Activated naive CD8-positive, alpha-beta T cell (primary cell): ENCODE results near the gene CCDC40.

ENCODE experiments used
- H3K27ac Mint-ChIP-seq: one replicate; pipeline ENCODE4 v1.8.0; 2021; ENCODE audit warnings: mixed read lengths
- H3K27me3 Mint-ChIP-seq: one replicate; pipeline ENCODE4 v1.8.0; 2021; ENCODE audit warnings: mixed read lengths
- H3K36me3 Mint-ChIP-seq: one replicate; pipeline ENCODE4 v1.8.0; 2021; ENCODE audit warnings: mixed read lengths
- H3K4me1 Mint-ChIP-seq: one replicate; pipeline ENCODE4 v1.8.0; 2021; ENCODE audit warnings: low read depth, mixed read lengths
- H3K4me3 Mint-ChIP-seq: one replicate; pipeline ENCODE4 v1.8.0; 2021; ENCODE audit warnings: mild to moderate bottlenecking, mixed read lengths
- H3K9me3 Mint-ChIP-seq: one replicate; pipeline ENCODE4 v1.8.0; 2021; ENCODE audit warnings: low read depth, mixed read lengths

CCDC40 gene

DNA sequence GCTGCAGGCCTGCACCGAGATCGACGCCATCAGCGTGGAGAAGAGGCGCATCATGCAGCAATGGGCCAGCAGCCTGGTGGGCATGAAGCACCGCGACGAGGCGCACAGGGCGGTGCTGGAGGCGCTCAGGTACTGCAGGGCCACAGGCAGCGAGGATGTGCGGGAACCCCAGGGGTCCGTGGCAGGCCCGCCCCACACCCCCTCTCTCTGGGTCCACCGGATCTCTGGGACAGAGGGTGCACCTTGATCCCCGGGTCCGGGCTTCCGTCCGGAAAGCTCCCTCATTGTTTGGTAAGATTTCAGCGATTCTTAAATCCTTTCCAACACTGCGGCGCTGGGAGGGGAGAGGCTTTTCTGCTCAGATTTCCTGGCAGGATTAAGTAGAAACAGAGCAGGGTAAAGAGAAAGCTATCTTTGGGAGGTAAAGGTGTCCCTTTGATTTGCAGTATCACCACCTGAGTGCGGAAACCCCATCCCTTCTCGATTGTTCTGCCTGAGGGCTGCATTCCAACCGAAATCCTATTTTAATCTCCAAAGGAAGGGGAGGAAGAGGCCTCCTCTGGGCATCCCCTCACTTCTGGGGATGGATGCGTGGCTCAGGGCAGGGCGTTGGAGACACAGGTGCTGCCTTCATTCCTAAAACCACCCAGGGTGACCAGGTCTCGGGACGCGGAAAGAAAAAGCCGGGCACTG, 29.2 kb downstream of the CCDC40 start:
- no peaks in the 10 kb centered on the region for H3K27me3 Mint-ChIP-seq
- no peaks in the 10 kb centered on the region for H3K4me1 Mint-ChIP-seq
- no peaks in the 10 kb centered on the region for H3K36me3 Mint-ChIP-seq
- no peak overlapping the region for H3K4me3 Mint-ChIP-seq
- H3K27ac Mint-ChIP-seq, result no peak overlapping the region
- no peaks in the 10 kb centered on the region for H3K9me3 Mint-ChIP-seq

DNA sequence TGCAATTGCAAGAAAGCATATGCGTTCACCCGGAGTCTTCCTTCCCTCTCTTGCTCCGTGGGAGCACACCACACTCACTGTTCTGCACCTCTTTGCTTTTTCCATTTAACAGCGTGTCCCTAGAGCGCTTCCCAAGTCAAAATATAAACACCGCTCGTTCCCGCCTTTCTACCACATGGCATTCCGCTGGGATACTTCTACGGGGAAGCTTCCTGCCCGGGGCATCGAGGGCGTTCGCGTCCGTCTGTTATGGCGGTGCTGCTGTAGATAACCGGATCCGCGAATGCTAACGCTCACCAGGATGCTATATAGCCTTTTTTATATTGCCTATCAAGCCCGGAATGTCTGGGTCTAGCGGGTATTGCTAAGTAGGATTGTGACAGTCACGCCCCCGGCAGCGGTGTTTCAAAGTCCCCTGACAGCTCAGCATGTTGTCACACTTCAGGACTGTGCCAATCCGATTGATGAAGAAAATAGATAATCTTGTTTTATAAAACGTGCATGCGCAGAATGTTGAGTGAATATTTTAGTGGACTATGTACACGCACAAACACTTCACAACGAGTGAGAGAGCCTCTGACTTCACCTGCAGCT, 31.0 kb downstream of the CCDC40 start:
- no peaks in the 10 kb centered on the region for H3K36me3 Mint-ChIP-seq
- H3K27ac Mint-ChIP-seq, result no peak overlapping the region
- no peak overlapping the region for H3K4me3 Mint-ChIP-seq
- H3K4me1 Mint-ChIP-seq, result peaks cover 6% of the 10 kb centered on the region
- H3K27me3 Mint-ChIP-seq, result no peaks in the 10 kb centered on the region
- no peaks in the 10 kb centered on the region for H3K9me3 Mint-ChIP-seq

DNA sequence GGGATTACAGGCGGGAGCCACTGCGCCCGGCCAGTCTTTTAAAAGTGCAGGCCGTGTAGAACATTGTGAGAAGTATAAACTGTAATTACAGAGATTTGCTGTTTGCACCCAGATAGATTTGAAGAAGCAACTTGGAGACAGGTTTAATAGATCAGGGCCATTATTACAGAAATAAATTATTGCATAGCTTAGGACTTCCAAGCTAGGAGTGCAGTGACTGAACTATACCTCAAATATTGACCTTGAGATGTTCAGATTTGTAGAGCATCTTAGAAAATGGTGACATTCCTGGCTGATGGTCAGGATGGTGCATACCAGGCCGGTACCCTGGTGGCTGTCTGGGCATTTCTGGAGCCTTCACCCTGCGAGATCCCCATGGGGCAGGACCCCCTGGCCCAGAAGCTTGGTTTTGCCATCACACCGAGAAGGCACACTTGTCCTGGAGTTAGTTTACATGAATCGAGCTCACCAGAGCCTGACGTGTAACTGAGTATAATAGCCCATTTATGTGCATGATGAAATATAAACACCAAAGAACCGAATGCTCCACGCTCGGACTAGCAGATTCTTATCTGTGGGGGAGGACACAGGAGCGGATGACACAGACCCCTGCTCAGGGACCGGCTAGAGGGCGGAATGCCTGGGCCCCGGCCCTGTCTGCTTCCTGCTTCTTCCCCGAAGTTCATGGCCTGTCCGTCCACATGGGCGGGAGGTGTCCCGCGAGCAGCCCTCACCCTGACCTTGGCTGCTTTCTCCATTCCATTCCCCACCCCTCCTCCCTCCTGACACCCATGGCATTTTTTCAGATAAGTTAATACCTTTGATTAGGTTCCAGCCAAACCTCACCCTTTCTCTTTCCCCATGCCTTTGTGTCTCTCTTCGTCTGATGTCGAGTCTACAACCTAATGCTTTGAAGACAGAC, 32.1 kb downstream of the CCDC40 start:
- Mint-ChIP-seq H3K27me3 (no peaks in the 10 kb centered on the region), H3K36me3 (no peaks in the 10 kb centered on the region), H3K9me3 (no peaks in the 10 kb centered on the region), H3K4me1 (peaks cover 6% of the 10 kb centered on the region), H3K4me3 (no peak overlapping the region), H3K27ac (no peak overlapping the region)

DNA sequence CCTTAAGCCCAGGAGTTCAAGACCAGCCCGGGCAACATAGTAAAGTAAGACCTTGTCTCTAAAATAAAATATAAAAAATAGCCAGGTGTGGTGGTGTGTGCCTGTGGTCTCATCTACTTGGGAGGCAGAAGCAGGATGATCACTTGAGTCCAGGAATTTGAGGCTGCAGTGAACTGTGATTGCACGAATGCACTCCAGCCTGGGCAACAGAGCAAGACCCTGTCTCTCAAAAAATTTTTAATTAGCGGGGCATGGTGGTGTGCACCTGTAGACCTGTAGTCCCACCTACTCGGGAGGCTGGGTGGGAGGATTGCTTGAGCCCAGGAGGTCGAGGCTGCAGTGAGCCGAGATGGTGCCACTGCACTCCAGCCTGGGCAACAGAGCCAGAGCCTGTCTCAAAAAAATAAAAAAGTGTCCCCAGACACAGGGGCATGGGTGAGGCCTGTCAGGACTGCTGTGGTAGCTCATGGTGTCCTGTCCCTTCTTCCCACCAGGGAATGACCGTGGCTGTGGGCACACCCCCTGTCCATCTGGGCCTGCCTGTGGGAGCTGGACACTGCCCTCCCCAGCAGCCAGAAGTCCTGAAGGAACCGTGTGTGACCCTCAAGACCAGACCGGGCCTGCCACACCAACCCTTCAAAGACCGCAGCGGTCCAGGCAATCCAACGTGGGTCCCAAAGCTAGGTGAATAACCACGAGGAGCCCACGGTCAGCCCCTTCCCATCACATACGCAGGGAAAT, 34.1 kb downstream of the CCDC40 start:
- no peaks in the 10 kb centered on the region for H3K9me3 Mint-ChIP-seq
- peaks cover 6% of the 10 kb centered on the region for H3K4me1 Mint-ChIP-seq
- H3K27me3 Mint-ChIP-seq, result no peaks in the 10 kb centered on the region
- no peak overlapping the region for H3K27ac Mint-ChIP-seq
- H3K4me3 Mint-ChIP-seq, result no peak overlapping the region
- no peaks in the 10 kb centered on the region for H3K36me3 Mint-ChIP-seq

DNA sequence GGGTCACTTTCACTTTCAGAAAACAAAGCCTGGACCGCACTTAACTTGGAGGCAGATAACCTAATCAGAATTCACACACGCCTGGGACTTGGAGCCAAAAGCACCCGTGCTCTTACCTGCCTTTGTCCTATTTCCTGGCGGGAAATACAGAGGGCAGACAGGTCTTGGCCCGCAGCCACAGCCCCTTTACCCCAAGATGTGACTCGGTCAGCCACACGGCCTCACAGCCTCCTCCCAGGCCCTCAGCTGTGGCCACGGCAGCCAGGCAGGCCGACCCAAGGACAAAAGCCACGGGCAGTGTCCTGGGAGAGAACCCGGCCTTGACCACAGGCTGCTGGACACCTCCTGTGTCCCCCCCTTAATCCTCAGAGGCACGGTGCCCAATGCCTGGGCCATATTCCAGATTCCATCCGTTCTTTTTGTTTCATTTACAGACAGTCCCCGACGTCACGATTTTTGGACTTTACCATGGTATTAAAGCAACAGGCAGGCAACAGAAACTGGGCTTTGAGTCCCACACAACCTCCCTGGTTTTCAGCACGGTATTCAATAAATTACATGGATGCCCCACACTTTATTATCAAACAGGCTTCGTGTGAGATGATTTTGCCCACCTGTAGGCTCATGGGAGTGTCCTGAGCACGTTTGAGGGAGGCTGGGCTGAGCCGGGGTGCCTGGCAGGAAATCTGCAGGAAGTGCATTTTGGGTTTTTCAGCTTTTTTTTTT, 34.8 kb downstream of the CCDC40 start:
- Mint-ChIP-seq H3K27me3 (no peaks in the 10 kb centered on the region), H3K36me3 (no peaks in the 10 kb centered on the region), H3K27ac (no peak overlapping the region), H3K4me3 (no peak overlapping the region), H3K4me1 (peaks cover 6% of the 10 kb centered on the region), H3K9me3 (no peaks in the 10 kb centered on the region)

DNA sequence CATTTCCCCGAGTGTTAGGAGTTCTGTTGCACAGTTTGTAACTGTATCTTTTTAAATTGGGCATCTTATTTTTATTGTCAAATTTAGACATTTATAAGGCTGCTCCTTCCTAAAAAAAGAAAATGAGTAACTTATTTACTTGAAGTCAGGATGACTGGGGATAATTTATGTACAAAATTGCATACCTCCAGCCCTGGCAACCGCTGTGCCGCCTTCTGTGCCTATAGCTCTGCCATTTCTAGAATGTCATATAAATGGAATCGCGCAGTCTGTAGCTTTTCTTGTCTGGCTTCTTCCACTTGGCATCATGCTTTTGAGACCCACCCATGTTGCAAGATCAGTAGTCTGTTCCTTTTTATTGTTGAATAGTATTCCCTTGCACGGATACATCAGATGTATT, 36.0 kb downstream of the CCDC40 start:
- Mint-ChIP-seq H3K4me1 (peaks cover 6% of the 10 kb centered on the region), H3K4me3 (no peak overlapping the region), H3K9me3 (no peaks in the 10 kb centered on the region), H3K27ac (no peak overlapping the region), H3K27me3 (peaks cover under 1% of the 10 kb centered on the region), H3K36me3 (no peaks in the 10 kb centered on the region)

DNA sequence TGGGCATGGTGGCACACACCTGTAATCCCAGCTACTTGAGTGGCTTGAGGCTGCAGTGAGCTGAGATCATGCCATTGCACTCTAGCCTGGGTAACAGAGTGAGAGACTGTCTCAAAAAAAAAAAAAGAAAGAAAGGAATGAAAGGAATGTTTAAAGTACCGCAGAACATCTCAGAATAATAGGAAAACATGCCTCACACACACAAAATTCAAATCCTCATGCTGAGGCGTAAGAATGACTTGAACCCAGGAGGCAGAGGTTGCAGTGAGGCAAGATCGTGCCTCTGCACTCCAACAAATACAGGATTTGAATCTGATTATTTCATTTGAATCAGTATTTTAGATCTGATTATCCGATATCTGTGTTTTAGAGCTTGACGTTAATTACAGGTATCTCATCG, 43.6 kb downstream of the CCDC40 start:
- Mint-ChIP-seq H3K4me3 (no peak overlapping the region), H3K27me3 (peaks cover 7% of the 10 kb centered on the region), H3K27ac (no peak overlapping the region), H3K9me3 (no peaks in the 10 kb centered on the region), H3K4me1 (peaks cover 3% of the 10 kb centered on the region), H3K36me3 (no peaks in the 10 kb centered on the region)

DNA sequence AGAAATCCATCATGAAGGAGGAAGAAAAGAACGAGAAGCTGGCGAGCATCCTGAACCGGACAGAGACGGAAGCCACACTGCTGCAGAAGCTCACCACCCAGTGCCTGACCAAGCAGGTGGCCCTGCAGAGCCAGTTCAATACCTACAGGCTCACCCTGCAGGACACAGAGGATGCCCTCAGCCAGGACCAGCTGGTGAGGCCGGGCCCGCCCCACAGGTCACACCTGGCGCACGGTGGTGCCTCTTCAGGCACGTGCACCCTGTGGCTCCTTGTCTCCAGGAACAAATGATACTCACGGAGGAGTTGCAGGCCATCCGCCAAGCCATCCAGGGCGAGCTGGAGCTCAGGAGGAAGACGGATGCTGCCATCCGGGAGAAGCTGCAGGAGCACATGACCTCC, 45.2 kb downstream of the CCDC40 start:
- Mint-ChIP-seq H3K36me3 (no peaks in the 10 kb centered on the region), H3K27me3 (peaks cover 7% of the 10 kb centered on the region), H3K9me3 (no peaks in the 10 kb centered on the region), H3K4me3 (no peak overlapping the region), H3K4me1 (peaks cover 3% of the 10 kb centered on the region), H3K27ac (no peak overlapping the region)

DNA sequence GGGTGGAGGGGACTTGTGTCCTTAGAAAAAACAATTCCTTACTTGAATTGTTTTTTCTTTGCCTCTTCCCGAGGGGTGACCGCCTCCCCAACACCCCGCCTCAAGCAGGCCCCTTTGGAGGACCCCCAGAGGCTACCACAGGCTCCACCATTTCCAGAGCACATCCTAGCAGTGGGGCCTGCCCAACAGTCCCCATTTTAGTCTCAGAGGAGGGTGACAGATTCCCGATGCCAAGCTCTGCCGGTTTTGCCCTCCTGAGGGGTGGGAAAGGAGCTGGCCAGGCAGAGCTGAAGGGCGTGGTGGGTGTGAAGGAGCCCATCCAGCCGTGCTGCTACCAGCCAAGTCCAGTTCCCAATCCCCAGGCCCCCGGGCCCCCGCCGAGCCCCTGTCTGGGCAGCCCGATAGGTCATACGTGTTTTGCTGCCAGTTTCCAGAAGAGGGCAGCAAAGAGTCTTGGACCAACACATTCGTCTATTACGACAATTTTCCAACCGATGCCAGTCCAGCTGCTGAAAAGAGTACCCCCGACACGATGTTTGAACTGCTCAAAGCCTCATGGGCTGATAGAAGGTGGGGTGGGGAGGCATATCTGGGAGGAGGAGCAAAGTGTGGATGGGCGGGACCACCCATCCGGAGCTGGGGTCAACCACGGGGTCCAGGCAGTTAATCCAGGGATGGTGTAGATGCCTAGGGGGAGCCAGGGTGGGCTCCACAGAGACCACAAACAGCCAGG, 46.1 kb downstream of the CCDC40 start:
- Mint-ChIP-seq H3K9me3 (no peaks in the 10 kb centered on the region), H3K27ac (no peak overlapping the region), H3K4me3 (no peak overlapping the region), H3K27me3 (peaks cover 6% of the 10 kb centered on the region), H3K4me1 (peaks cover 3% of the 10 kb centered on the region), H3K36me3 (no peaks in the 10 kb centered on the region)

DNA sequence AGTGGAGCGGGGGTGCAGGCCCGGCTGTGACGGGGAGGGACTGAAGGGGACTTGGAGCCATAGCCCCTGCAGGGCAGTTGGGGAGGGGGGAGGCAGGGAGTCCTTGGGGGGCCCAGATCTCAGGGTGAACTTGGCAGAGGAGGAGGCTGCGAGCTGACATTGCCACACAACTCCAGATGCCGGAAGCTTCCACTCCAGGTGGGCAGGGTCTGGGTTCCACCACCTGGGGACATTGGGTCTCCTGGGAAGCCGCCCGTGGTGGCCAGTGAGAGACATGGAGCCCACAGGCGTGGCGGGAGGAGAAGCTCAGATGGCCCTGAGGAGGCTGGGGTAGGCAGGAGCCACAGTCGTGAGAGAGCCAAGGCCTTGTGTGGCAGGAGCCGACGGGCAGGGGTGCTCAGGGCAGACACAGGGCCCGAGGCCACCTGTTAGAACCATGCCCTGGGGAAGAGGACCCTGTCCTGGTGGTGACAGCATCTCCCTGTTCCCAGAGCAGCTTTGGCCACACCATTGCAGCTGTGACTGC, 46.8 kb downstream of the CCDC40 start:
- H3K36me3 Mint-ChIP-seq, result no peaks in the 10 kb centered on the region
- no peak overlapping the region for H3K4me3 Mint-ChIP-seq
- H3K27me3 Mint-ChIP-seq, result peaks cover 6% of the 10 kb centered on the region
- peaks cover 3% of the 10 kb centered on the region for H3K4me1 Mint-ChIP-seq
- no peaks in the 10 kb centered on the region for H3K9me3 Mint-ChIP-seq
- H3K27ac Mint-ChIP-seq, result no peak overlapping the region

DNA sequence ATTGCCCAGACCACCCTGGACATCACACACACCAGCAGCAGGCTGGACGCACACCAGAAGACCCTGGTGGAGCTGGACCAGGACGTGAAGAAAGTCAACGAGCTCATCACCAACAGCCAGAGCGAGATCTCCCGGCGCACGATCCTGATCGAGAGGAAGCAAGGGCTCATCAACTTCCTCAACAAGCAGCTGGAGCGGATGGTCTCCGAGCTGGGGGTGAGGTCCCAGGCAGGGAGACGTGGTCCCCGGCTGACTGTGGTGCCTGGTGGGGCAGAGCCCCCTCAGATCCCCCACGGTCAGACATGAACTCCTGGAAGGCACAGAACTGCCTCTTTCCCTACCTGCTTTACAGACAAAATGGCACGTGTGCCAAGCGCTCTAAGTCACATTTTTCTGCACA, 48.3 kb downstream of the CCDC40 start:
- H3K4me1 Mint-ChIP-seq, result peaks cover 3% of the 10 kb centered on the region
- H3K27me3 Mint-ChIP-seq, result no peaks in the 10 kb centered on the region
- H3K9me3 Mint-ChIP-seq, result no peaks in the 10 kb centered on the region

DNA sequence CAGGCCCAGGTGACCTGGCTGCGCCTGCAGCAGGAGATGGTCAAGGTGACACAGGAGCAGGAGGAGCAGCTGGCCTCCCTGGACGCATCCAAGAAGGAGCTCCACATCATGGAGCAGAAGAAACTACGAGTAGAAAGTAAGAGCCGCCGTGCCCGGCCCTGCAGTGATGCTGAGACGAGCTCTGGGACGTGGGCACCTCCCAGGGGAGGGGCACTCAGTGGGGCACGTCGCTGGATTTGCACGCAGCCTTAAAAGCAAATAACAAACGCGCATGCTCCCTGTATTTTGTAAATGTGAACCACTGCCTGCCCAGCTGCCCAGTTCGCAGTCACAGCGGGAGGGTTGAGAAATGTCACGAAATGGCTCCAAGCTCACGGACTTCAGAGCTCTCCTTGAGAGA, 49.6 kb downstream of the CCDC40 start:
- Mint-ChIP-seq H3K4me3 (no peak overlapping the region), H3K9me3 (no peaks in the 10 kb centered on the region), H3K36me3 (no peaks in the 10 kb centered on the region), H3K27me3 (no peaks in the 10 kb centered on the region), H3K4me1 (peaks cover 3% of the 10 kb centered on the region), H3K27ac (no peak overlapping the region)

More for the DNA sequence above, 48.3 kb downstream of the CCDC40 start:
- H3K4me3 Mint-ChIP-seq, result no peak overlapping the region
- H3K36me3 Mint-ChIP-seq, result no peaks in the 10 kb centered on the region
- H3K27ac Mint-ChIP-seq, result no peak overlapping the region

DNA sequence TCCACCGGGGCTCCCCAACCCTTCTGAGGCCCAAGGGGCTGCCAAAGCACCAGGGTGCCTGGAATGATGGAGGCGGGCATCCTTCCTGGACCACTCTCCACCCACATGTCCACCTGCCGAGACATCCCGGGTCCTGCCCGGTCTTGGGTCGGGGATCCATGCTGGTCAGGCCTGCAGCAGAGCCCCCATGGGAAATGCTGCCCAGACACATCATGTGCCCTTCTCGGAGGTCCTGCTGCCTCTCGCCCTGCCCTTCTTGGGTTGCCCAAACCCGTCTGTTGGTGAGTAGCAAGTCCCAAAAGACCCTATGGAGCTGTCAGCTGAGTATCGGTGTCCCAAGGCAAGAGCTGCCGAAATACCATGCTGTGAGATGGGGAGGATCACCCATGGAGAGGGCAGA, 50.2 kb downstream of the CCDC40 start:
- no peaks in the 10 kb centered on the region for H3K36me3 Mint-ChIP-seq
- H3K27ac Mint-ChIP-seq, result no peak overlapping the region
- peaks cover 3% of the 10 kb centered on the region for H3K4me1 Mint-ChIP-seq
- no peaks in the 10 kb centered on the region for H3K9me3 Mint-ChIP-seq
- H3K4me3 Mint-ChIP-seq, result no peak overlapping the region
- H3K27me3 Mint-ChIP-seq, result no peaks in the 10 kb centered on the region
